SK-N-SH treated with all-trans-retinoic acid at 6 μM for 48 hours (cell line): ENCODE results near the gene PRKAG2.
"Not testable (repeated sequence)": the region's sequence is repeated elsewhere in the genome, so short reads cannot be mapped to it uniquely, and the experiment has no call there.

Source experiments
- ATAC-seq: fragments of 200-7000 bp; cut with Tn5 transposase; 3 replicates; pipeline ENCODE4 v1.9.1; 2020; ENCODE audit warnings: mild to moderate bottlenecking, moderate library complexity
- BACH2 ChIP-seq: fragments of 250-450 bp; sonication (Bioruptor Pico); IDR thresholded peaks from 2 replicates; pipeline ENCODE4 v1.9.0; 2021; ENCODE audit warnings: mild to moderate bottlenecking, borderline replicate concordance
- CREB5 ChIP-seq: fragments of 250-450 bp; sonication (Bioruptor Pico); IDR thresholded peaks from 2 replicates; pipeline ENCODE4 v1.5.1; 2020; ENCODE audit warnings: low read depth, mild to moderate bottlenecking, moderate library complexity
- CSDC2 ChIP-seq: fragments of 250-450 bp; sonication (Bioruptor Pico); IDR thresholded peaks from 2 replicates; pipeline ENCODE4 v1.5.0; 2020; ENCODE audit warnings: mild to moderate bottlenecking, moderate library complexity
- CSRNP3 ChIP-seq: fragments of 250-450 bp; sonication (Bioruptor Pico); IDR thresholded peaks from 2 replicates; pipeline ENCODE4 v1.5.1; 2021; ENCODE audit warnings: mild to moderate bottlenecking, moderate library complexity
- ESRRG ChIP-seq: fragments of 250-450 bp; sonication (Bioruptor Pico); IDR thresholded peaks from 2 replicates; pipeline ENCODE4 v1.6.1; 2021; ENCODE audit warnings: mild to moderate bottlenecking
- GLIS3 ChIP-seq: fragments of 250-450 bp; sonication (Bioruptor Pico); IDR thresholded peaks from 2 replicates; pipeline ENCODE4 v1.5.0; 2020; ENCODE audit warnings: mild to moderate bottlenecking, moderate library complexity
- ISL1 ChIP-seq: fragments of 250-450 bp; sonication (Bioruptor Pico); IDR thresholded peaks from 2 replicates; pipeline ENCODE4 v2.1.2; 2022; ENCODE audit warnings: mild to moderate bottlenecking, moderate library complexity
- OSR1 ChIP-seq: fragments of 250-450 bp; sonication (Bioruptor Pico); IDR thresholded peaks from 2 replicates; pipeline ENCODE4 v1.8.0; 2022; ENCODE audit warnings: moderate library complexity, mild to moderate bottlenecking, inconsistent platforms
- PATZ1 ChIP-seq: fragments of 250-450 bp; sonication (Bioruptor Pico); IDR thresholded peaks from 2 replicates; pipeline ENCODE4 v1.8.0; 2020; ENCODE audit warnings: mild to moderate bottlenecking, moderate library complexity, borderline replicate concordance
- POU6F1 ChIP-seq: fragments of 250-450 bp; sonication (Bioruptor Pico); IDR thresholded peaks from 2 replicates; pipeline ENCODE4 v1.8.0; 2021; ENCODE audit warnings: low read depth, mild to moderate bottlenecking, moderate library complexity, borderline replicate concordance
- PPARA ChIP-seq: fragments of 250-450 bp; sonication (Bioruptor Pico); IDR thresholded peaks from 2 replicates; pipeline ENCODE4 v1.5.0; 2020; ENCODE audit warnings: mild to moderate bottlenecking, borderline replicate concordance
- RARB ChIP-seq: fragments of 250-450 bp; sonication (Bioruptor Pico); IDR thresholded peaks from 2 replicates; pipeline ENCODE4 v1.8.0; 2021; ENCODE audit warnings: mild to moderate bottlenecking, moderate library complexity
- SNAI2 ChIP-seq: fragments of 250-450 bp; sonication (Bioruptor Pico); IDR thresholded peaks from 2 replicates; pipeline ENCODE4 v1.5.0; 2020; ENCODE audit warnings: mild to moderate bottlenecking, moderate library complexity
- TOX ChIP-seq: fragments of 250-450 bp; sonication (Bioruptor Pico); IDR thresholded peaks from 2 replicates; pipeline ENCODE4 v1.8.0; 2021; ENCODE audit warnings: mild to moderate bottlenecking, moderate library complexity, borderline replicate concordance
- TSHZ2 ChIP-seq: fragments of 250-450 bp; sonication (Bioruptor Pico); IDR thresholded peaks from 2 replicates; pipeline ENCODE4 v1.5.0; 2020; ENCODE audit warnings: mild to moderate bottlenecking, moderate library complexity
- ZC3H10 ChIP-seq: fragments of 250-450 bp; sonication (Bioruptor Pico); IDR thresholded peaks from 2 replicates; pipeline ENCODE4 v1.5.1; 2021; ENCODE audit warnings: mild to moderate bottlenecking, moderate library complexity
- ZFP3 ChIP-seq: fragments of 250-450 bp; sonication (Bioruptor Pico); IDR thresholded peaks from 2 replicates; pipeline ENCODE4 v1.5.0; 2020; ENCODE audit warnings: mild to moderate bottlenecking, moderate library complexity
- ZFP30 ChIP-seq: fragments of 450-650 bp; formaldehyde crosslinking; IDR thresholded peaks from 2 replicates; pipeline ENCODE4 v1.5.0; 2022; ENCODE audit warnings: mild to moderate bottlenecking, moderate library complexity
- ZNF565 ChIP-seq: fragments of 450-650 bp; formaldehyde crosslinking; conservative IDR thresholded peaks from 2 replicates; pipeline ENCODE4 v1.5.0; 2020; ENCODE audit warnings: low read depth, mild to moderate bottlenecking, moderate library complexity
- ZNF70 ChIP-seq: fragments of 450-650 bp; formaldehyde crosslinking; IDR thresholded peaks from 2 replicates; pipeline ENCODE4 v1.5.0; 2020; ENCODE audit warnings: mild to moderate bottlenecking, moderate library complexity
- ZNF8 ChIP-seq: fragments of 450-650 bp; formaldehyde crosslinking; IDR thresholded peaks from 2 replicates; pipeline ENCODE4 v1.5.0; 2020; ENCODE audit warnings: mild to moderate bottlenecking, moderate library complexity

PRKAG2 gene

GRCh38 chr7:151827620-151828019 is 49.3 kb downstream of the PRKAG2 start:
- no peak for ATAC-seq
- TF ChIP-seq PPARA, result no peak
- no peak for TF ChIP-seq SNAI2 (CRISPR knock-in tag)
- no peak for TF ChIP-seq POU6F1 (CRISPR knock-in tag)
- no peak for TF ChIP-seq CSRNP3 (CRISPR knock-in tag)
- TF ChIP-seq ZNF8, result no peak
- TF ChIP-seq CSDC2 (CRISPR knock-in tag), result no peak
- TF ChIP-seq ZNF70 (CRISPR knock-in tag), result no peak
- TF ChIP-seq TOX (CRISPR knock-in tag), result no peak
- no peak for TF ChIP-seq OSR1 (CRISPR knock-in tag)
- TF ChIP-seq PATZ1 (CRISPR knock-in tag), result no peak
- TF ChIP-seq ZNF565 (CRISPR knock-in tag), result no peak
- TF ChIP-seq ZC3H10, result no peak
- no peak for TF ChIP-seq ISL1 (CRISPR knock-in tag)
- no peak for TF ChIP-seq ZFP30
- no peak for TF ChIP-seq CREB5 (CRISPR knock-in tag)
- no peak for TF ChIP-seq ZFP3 (CRISPR knock-in tag)

GRCh38 chr7:151826316-151826715 is 50.6 kb downstream of the PRKAG2 start:
- not testable (repeated sequence) for ATAC-seq

GRCh38 chr7:151825721-151826120 is 51.2 kb downstream of the PRKAG2 start:
- TF ChIP-seq ZFP30 (no peak), ESRRG (CRISPR knock-in tag) (no peak), ZNF565 (CRISPR knock-in tag) (no peak), RARB (CRISPR knock-in tag) (no peak), POU6F1 (CRISPR knock-in tag) (no peak), ZNF8 (no peak), BACH2 (CRISPR knock-in tag) (no peak), ZC3H10 (no peak), GLIS3 (CRISPR knock-in tag) (no peak), ISL1 (CRISPR knock-in tag) (no peak), ZFP3 (CRISPR knock-in tag) (no peak), CSRNP3 (CRISPR knock-in tag) (no peak), TSHZ2 (CRISPR knock-in tag) (no peak)
- ATAC-seq, result no peak
